Fibroblast of gingiva (primary cell): ENCODE data around the gene PLOD3.

Source experiments
- DNase-seq: peaks from one replicate; pipeline ENCODE4 v3.0.0-alpha.2; 2011; ENCODE audit warnings: low read depth

PLOD3 gene

DNA sequence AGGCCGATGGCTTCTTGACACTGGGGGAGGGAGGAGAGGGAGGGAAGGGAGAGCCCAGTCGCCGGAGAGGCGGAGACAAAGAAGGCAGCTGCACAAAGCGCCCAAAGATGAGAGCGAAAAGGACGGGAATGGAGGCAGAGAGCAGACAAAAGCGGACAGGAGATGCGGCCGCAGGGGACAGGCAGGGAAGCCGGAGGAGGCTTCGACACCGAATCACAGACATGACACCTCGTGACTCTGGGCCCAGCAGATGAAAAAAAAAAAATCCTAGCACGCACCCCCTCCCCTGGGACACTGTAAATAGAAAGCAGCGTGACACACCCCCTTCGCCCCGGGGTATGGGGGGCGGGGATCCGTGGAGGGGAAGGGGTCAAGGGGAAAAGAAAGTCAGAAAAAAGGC lies 38.3 kb downstream of the PLOD3 start:
- DNase-seq: no peak

DNA sequence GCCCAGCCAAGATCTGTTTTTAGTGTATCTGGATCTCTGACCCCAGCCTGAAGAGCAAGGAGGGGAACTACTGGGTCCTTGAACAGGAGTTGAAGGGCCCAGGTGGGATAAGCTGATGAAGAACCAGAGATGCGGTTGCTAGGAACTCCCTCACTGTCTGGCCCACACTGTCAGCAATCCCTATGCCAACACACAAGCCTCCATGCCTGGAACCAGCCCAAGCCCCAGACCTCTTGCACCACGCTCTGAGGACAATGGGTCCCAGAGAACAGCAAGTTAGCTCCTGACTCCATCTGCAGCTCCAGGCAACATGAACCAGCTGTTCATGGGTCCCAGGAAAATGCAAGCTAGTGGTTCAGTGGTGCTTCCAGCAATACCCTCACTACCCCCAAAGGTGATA lies 39.7 kb downstream of the PLOD3 start:
- no peak for DNase-seq

DNA sequence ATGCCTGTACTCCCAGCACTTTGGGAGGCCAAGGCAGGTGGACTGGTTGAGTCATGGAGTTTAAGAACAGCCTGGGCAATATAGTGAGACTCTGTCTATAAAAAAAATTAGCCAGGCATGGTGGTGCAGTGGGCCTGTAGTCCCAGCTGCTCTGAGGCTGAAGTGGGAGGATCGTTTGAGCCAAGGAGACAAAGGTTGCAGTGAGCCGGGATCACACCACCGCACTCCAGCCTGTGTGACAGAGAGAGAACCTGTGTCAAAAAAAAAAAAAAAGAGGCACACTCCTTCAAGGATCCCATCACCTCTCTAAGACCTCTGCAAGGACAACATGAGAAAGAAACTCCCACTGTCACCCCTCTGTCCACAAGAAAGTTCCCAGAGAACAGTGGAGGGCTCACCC lies 41.7 kb downstream of the PLOD3 start:
- DNase-seq: no peak

DNA sequence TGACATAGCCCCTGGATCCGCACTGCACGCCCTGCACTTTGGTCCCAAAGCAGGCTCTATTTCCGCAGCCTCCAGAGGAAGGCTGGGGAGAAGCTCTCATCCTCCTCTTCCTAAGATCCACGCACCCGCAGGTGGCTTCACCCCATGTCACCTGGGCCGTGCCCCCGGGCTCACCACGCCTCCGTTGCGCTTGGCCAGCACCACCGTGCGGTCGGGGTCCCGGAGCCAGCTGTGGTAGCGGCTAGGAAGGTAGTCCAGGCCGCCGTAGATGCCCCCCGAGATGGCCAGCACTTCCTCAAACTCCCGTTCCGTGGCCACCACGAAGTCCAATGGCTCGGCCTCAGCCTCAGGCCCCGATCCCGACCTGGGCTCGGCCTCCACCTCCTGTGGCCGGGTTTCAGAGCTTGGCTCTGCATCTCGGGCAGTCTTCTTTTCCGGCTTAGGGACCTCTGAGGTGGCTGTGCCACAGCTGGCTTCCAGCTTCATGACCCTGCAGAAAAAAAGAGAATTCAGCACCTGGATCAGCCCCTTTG lies 43.0 kb downstream of the PLOD3 start:
- DNase-seq: no peak

DNA sequence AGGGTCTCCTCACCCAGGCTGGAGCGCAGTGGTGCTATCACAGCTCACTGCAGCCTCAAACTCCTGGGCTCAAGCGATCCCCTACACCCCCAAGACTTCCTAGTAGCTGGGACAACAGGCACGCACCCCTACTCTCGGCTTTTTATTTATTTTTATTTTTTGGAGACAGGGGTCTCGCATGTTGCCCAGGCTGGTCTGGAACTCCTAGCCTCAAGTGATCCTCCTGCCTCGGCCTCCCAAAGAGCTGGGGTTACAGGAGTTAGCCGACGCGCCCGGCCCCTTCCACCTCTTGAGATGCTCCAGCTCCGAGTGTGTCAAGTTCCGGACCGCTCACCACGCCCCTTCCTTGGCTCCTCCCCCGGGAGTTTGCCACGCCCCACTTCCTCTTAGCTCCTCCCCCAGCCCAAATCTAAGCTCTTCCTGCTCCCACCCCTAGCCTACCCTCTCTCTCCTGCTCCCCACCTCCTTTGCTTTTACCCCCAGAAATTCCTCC lies 43.6 kb downstream of the PLOD3 start:
- no peak for DNase-seq

DNA sequence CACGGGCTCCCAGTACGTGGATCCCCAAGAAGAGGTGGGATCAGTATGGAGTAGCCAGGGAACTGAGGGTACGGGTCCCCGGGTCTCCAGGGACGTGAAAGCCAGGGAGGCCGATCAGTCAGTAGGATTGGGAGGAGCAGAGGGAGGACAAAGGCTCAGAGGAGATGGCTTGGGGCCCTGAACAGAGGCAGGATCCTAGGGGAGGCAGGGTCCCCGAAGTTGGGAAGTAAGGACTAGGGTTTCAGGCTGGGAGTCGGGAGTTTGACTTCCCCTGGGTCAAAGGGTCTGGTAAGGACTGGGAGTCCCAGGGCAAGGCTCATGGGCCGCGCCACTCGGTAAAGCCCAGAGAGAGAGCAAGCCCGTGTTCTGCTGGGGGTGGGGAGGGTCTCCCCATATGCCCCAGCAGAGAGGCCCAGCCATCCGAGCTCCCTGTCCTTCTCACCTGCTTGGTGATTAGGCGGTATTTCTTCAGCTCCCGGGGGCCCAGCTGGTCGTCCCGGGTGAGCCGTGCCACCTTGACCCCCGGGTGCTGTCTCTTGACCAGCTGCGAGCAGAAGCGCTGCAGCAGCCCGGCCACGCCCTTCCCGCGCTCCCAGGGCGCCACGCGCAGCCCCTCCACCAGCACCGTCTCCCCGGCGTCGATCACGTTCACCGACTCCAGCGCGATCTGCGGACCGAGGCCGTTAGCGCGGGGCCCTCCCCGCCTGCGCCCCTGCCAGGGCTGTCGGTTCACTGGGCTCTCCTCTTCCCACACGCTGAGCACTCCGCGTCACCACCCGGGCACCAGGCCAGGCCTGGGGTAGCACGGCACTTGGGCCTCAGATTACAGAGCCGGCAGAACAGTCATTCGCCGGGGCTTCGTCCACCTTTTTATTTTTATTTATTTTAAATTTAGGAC lies 44.3 kb downstream of the PLOD3 start:
- DNase-seq: peak; percentile 79

DNA sequence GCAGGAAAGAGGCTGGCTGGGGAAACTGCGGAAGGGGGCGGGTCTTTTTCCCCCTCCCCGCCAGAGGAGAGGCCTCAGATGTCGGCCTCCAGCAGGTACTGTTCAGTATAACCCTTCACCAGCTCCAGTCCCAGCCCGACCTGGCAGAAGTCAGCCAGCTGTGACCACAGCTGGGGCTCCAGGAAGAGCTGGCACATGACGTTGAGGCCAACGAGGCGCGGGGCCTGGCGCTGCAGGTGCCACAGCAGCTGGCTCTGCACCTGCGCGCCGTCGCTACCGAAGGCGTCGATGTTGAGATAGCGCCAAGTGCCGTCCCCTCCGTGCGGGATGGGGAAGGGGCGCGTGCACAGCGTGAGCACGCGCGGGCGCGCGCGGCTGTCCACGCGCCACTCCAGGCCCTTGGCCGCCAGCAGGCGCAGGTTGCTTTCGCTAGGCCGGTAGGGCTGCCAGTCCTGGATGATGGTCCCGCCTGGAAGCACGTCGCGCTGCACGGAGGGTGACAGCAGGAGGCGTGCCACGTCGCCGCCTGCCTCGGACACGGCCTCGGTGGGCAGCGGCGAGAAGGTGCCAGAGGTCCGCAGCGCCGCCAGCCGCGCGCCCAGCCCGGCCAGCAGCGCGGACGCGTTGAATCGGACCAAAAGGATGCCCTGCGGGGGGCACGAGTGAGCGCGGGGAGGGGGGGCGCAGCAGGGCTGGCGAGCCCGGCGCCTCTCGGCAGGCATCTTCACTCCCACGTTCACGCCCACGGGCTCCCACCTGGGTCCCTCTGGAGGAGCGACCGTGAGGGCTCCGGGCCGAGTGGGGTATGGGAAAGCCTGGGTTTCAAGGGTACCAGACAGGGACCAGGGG lies 45.2 kb downstream of the PLOD3 start:
- no peak for DNase-seq

DNA sequence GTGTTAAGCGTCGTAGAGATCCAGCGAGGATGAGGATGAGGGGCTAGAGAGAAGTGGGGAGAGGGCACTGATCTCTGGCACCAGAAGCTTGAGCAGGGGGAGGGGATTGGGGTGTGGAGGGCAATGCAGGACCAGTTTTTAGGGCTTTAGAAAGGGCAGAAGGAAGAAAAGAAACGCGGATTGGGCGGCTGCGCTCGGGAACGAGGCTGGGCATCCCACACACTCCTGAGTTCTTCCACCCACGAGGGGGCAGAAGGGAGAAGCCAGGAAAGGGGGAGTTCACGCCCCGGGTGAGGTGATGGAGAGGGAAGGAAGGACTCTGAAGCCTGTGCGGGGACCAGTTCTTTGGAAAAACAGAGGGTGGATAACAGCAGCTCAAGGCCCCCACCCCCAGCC lies 45.9 kb downstream of the PLOD3 start:
- DNase-seq: no peak

DNA sequence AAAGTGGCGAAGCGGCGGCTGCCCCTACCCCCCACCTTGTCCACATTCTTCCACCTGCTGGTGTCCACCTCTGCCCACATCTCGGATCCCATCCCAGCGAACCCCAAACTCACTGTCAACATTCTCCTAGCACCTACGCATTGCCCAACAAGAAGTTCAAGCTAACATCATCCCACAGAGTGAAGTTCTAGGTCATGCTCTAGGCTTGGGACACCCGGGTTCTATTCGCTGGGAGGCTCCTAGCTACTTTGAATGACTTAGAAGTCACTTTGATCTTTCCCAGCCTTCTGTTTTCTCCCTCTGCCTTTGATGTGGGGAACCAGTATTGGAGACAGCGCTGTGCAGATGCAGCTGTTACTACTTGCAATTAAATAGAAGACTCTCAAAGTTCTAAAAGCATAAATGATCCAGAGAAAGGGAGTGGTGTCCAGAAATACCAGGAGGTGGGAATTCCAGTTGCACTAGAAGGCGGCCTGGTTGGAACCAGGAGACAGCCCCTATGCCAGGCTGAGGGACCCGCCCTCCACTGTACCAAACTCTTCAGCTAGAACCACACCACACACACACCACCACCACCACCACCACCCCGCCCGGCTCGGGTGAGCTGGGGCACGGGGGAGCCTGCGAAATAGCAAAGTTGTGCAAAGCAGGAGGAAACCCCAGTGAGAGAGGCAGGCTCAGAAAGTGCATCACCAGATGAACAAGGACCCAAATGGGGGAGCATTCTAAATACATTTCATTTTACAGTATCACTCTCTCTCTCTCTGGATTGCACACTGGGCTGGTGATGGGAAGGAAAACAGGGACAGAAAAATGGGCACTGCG lies 46.6 kb downstream of the PLOD3 start:
- no peak for DNase-seq

DNA sequence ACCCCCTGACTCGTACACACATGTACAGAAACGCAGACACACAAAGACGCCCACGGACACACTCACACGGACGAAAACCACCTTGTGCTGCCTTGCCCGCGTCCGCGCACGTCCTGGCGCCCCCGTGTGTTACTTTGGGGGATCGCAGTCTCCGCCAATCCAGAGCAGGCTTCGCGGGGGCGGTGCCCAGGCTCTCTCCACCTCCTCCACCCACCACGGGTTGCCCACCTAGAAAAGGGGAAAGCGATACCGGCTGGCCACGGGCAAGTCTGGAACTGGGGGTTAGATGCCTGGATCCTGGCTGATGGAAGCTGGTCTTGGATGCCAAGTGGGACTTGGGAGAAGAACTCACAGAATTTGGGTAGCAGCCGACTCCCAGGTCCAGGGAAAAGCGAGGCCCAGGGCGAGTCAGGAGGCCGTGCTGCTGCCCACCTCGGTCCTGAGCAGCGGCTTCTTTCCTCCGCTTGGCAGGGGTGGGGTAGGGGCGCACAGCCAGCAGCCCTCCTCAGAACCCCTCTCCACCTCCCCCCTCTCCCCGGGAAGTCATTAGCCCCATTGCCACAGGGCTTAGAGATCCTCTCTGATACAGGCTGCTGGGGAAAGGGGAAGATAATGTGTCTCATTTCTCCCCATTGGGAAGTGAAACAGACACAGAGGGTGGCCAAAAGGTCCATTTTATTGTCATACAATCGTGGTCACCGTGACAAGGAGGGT lies 47.4 kb downstream of the PLOD3 start:
- peak; percentile 55 for DNase-seq

DNA sequence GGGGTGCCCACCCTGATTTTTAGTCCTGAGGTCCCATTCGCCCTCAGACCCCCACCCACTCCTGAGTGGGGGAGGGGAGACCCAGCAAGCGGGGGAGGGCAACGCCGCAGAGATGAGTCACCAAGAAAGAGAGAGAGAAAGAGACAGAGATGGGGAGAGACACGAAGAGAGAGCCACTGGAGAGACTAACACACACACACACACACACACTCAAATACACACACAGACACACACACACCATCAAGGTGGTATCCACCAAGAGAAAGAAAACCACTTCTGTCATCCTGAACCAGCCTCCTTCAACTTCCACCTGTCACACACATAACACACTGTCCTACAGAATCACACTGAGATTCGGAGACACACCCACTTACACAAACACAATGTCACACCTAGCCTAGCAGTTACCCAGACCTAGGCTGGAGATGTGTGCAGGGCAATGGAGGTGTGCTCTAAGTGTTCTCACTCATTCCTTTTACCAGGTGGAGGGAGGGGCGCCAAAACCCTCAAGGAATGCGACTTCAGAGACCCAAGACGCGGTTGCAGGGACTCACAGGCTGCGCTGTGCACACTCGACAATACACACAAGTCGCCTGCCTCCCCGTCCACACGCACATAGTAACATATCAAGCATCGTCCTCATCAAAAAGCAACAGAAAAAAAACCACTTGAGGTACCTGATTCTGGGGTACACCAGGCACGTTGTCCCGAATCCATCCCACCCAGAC lies 48.1 kb downstream of the PLOD3 start:
- DNase-seq: no peak

DNA sequence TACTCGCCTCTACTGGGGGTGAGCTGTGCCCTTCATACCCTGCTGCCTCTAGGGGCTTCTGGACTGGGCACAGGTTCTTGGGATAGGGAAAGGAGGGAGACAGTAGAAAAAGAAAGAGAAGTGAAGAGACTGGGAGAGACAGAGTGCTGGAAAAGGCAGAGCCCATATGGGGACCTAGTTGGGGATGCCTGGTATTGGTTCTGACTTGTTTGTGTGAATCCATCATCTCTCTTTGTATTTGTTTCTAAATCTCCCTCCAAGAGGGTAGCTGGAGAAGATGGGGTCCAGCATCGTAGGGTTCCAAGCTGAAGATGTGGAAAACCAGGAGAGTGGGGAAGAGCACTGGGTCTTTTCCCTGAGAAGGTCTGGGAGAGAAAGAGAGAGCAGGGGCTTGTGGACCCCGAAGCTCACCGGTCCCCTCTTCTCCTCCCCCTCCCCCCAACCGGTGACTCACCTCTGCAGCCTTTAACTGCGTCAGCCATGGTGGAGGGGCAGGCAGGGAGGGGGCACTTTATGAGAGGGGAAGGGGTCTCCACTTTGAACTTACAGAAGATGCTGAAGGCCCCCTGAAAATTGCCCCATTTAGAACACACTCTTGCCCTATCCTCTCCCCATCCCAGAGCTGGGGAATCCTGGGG lies 48.9 kb downstream of the PLOD3 start:
- no peak for DNase-seq

DNA sequence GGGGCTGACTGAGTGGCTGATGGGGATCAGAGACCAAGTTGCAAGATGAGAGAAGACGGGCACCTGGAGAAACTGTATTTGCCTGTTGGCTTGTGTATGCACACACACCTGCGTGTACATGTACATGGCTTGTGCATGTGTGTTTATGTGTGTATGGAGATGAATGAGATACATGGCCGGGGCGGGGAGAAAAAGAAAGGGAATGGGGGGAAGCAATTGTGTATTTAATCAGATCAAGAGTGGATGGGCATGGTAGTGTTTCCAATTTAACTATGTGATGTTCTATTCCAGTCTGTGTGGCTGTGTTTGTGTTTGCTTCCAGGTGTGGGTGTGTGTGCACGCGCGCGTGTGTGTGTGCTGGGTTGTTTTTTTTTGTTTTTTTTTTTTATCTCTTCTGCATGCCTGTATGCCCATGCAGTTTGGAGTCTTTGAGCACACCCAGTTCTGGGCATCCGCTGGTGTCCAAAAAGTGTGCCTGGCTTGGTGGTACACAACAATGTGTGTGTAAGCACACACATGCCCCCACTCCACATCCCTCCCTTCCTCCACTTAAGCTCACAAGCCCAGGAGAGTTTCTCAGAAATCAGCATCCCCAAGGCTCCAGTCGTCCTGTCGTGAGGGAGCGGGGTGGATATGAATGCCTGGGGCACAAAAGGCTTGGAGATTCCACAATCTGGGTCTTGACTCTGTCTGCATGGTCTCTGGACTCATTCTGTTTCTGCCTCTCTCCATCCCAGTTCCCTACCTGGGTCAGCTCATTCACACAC lies 49.6 kb downstream of the PLOD3 start:
- DNase-seq: no peak

DNA sequence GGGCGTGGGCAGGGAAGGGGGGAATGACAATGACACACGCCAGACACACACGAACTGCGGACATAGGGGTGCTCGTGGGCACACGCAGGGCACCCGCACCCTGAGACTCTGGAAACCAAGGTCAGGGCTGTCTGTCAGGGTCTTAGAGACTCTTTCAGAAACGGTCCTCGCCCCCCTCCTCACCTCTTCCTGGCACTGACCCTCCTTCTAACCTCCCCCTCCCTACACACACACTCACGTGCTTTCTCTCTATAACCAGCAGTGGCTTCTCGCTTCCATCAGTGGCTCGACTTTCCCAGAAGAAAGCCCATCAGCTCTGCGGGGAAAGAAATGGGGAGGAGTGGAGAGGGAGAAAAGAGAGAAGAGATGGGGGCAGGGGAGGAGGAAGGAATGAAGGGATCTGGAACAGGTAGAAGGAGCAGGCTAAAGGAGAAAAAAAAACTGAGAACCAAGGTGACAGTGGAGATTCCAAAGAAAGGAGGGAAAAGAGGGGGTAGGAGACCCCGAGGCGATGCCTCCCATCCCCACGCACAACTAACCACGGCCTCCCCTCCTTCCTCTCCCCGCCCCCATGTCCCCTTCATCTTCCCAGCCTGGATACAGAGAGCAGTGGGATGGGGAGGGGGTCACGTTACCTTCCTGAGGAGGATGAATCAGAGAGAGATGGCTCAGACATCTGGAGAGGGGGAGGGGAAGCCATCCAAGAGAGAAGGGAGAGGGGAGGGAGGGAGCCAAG lies 50.3 kb downstream of the PLOD3 start:
- DNase-seq: no peak

DNA sequence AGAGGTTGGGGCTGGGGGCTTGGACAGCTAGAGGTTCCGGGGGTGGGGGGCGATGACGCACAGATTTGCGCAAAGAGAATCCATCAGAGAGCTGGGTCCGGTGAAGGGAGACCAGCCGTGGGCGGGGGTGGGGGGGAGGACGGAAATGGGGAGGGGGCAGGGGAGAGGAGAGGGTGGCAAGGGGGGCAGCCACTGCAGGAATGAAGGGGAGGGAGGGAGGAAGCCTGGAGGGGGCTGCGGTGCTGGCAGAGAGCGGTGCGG lies 50.8 kb downstream of the PLOD3 start:
- no peak for DNase-seq

DNA sequence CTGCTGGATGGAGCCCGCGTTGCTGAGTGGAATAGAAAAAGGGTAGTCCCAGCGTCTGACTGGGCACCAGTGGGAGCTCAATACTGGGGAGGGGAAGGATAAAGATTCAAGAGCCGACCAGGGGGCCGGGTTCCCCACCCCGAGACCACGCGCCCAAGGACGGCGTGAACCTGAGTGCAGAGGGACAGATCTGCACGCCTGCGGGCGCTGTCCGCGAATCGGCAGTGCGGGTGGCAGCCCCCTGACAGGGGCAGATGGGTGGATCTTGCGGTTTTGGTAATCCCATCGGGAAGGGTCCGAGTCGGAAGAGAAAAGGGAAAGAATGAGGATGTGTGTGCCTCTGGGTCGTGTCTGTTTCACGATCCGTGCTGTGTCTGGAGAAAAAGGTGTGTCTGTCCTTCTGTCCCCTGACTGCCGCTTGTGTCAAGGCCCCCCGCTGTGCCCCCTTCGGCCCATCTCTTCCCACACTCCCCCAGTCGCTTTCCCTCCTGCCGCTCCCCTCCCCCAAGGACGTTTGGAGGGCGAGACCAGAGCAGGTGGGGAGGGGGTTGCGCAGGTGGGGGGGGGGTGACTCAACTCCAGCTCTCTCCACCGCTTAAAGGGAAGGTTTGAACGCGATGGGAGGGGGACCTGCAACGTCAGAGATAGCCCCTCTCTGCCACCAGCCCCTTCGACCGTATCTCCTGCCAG lies 51.3 kb downstream of the PLOD3 start:
- DNase-seq: no peak

DNA sequence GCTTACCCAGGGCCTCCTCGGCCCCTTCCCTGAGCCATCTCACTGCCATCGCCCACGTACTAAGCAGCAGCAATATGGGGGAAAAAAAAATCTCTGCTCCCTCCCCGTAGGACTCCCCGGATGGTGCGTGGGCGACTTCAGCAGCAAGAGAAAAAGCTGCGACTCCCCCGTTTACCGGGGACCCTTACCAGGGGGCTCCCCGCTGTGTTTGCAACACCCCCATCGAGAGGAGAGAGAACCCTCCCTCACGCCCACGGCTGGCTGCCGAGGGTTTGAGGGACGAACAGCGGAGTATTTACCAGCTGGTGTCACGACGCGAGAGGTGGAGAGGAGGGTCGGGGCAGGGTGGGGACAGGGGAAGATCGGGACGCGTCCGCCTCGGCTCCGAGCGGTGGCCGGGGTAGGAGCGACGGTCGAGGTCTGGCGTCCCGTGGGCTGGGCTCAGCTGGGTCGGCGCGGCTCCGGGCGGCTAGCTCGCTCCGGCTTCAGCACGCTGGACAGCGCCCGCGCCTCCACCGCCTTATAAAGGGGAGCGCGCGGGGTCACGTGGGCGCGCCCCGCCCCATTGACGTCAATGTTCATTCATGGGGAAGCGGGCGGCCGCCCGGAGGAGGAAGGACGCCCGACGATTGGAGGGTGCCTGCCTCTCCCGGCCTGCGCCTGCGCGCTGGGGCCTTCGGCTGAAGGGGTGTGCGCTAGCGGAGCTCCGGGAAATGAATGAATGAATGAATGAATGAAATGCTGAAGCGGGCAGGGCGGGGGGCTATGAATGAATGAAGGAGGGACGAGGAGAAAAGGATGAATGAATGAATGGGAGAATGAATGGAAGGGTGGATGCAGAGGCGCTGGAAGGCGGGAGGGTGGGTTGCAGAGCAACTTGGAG lies 52.1 kb downstream of the PLOD3 start, which contains the start of gene VGF:
TSS of gene VGF (minus strand) at position 495 of the 883 bp plus-strand sequence. CDS start 726 bp downstream, outside the sequence.
- DNase-seq: peak; percentile 90
